ENCODE data around the gene DNMT3B.
"Not testable (repeated sequence)": the region's sequence is repeated elsewhere in the genome, so short reads cannot be mapped to it uniquely, and the experiment has no call there.

Gene DNMT3B

GRCh38 chr20:32792316-32792715 lies 30.1 kb downstream of the DNMT3B start:
- peak; percentile 30 to 33 for DNase-seq

- no peak for DNase-seq
Observed at GRCh38 chr20:32792731-32793458, 30.7 kb downstream of the DNMT3B start.

GRCh38 chr20:32796383-32796948 lies 34.3 kb downstream of the DNMT3B start:
- no peak for DNase-seq

GRCh38 chr20:32796981-32797451 lies 34.8 kb downstream of the DNMT3B start:
- no peak for DNase-seq

- DNase-seq = not testable (repeated sequence)
Observed at GRCh38 chr20:32797571-32797970, 35.4 kb downstream of the DNMT3B start.

GRCh38 chr20:32798046-32798981 lies 36.1 kb downstream of the DNMT3B start:
- DNase-seq = no peak

GRCh38 chr20:32803092-32803491 lies 40.9 kb downstream of the DNMT3B start:
- DNase-seq = no peak

GRCh38 chr20:32804022-32804715 lies 42.0 kb downstream of the DNMT3B start:
- no peak for DNase-seq

GRCh38 chr20:32804817-32805216 lies 42.6 kb downstream of the DNMT3B start:
- no peak for DNase-seq

GRCh38 chr20:32805721-32806120 lies 43.5 kb downstream of the DNMT3B start:
- DNase-seq = no peak

- no peak for DNase-seq
Observed at GRCh38 chr20:32806356-32806755, 44.2 kb downstream of the DNMT3B start.

GRCh38 chr20:32807706-32808105 lies 45.5 kb downstream of the DNMT3B start:
- DNase-seq = no peak

- DNase-seq = no peak
Observed at GRCh38 chr20:32808438-32808837, 46.3 kb downstream of the DNMT3B start.

GRCh38 chr20:32809907-32810306 lies 47.7 kb downstream of the DNMT3B start:
- DNase-seq = no peak

GRCh38 chr20:32810941-32811340 lies 48.8 kb downstream of the DNMT3B start:
- no peak for DNase-seq

- DNase-seq = no peak
Observed at GRCh38 chr20:32811886-32812285, 49.7 kb downstream of the DNMT3B start.

GRCh38 chr20:32819992-32820697 lies 58.0 kb downstream of the DNMT3B start:
- peak; percentile 88 to 91 for DNase-seq

- DNase-seq = no peak
Observed at GRCh38 chr20:32820698-32821377, 58.7 kb downstream of the DNMT3B start.

GRCh38 chr20:32822225-32822624 lies 60.0 kb downstream of the DNMT3B start:
- DNase-seq = no peak

- peak; percentile 14 to 28 for DNase-seq
Observed at GRCh38 chr20:32823078-32823477, 60.9 kb downstream of the DNMT3B start.
